ENCODE measurements around the gene LILRB3.
"Not testable (repeated sequence)": the region's sequence is repeated elsewhere in the genome, so short reads cannot be mapped to it uniquely, and the experiment has no call there.

Gene LILRB3

GRCh38 chr19:54242234-54242633, 19.4 kb upstream of the LILRB3 start:
- DNase-seq = not testable (repeated sequence)

GRCh38 chr19:54240372-54241336, 17.8 kb upstream of the LILRB3 start:
- not testable (repeated sequence) for DNase-seq

GRCh38 chr19:54239491-54240371, 16.9 kb upstream of the LILRB3 start:
- DNase-seq = not testable (repeated sequence)

GRCh38 chr19:54233941-54234340, 11.1 kb upstream of the LILRB3 start:
- no peak for DNase-seq

GRCh38 chr19:54231077-54231931, 8.5 kb upstream of the LILRB3 start:
- peak; percentile 94 for DNase-seq

- DNase-seq = no peak
These were observed 7.2 kb upstream of the LILRB3 start for GRCh38 chr19:54230031-54230430.

- no peak for DNase-seq
These were observed 6.3 kb upstream of the LILRB3 start for GRCh38 chr19:54229146-54229545.

- DNase-seq = not testable (repeated sequence)
These were observed 1.8 kb upstream of the LILRB3 start for GRCh38 chr19:54224619-54225018.

- not testable (repeated sequence) for DNase-seq
These were observed 1.1 kb upstream of the LILRB3 start for GRCh38 chr19:54223937-54224281.

- DNase-seq = not testable (repeated sequence)
These were observed 600 bp upstream of the LILRB3 start for GRCh38 chr19:54223277-54223936.

- DNase-seq = not testable (repeated sequence)
These were observed 860 bp downstream of the LILRB3 start for GRCh38 chr19:54221947-54222346.

- DNase-seq = not testable (repeated sequence)
These were observed 3.1 kb downstream of the LILRB3 start for GRCh38 chr19:54219702-54220101.

GRCh38 chr19:54218960-54219661, 3.7 kb downstream of the LILRB3 start:
- no peak for DNase-seq

GRCh38 chr19:54218259-54218658, 4.5 kb downstream of the LILRB3 start:
- DNase-seq = no peak

- DNase-seq = not testable (repeated sequence)
These were observed 5.1 kb downstream of the LILRB3 start for GRCh38 chr19:54217517-54218247.

GRCh38 chr19:54216869-54217268, 5.9 kb downstream of the LILRB3 start:
- DNase-seq = no peak

- DNase-seq = not testable (repeated sequence)
These were observed 8.1 kb downstream of the LILRB3 start for GRCh38 chr19:54214734-54215133.

- not testable (repeated sequence) for DNase-seq
These were observed 8.6 kb downstream of the LILRB3 start for GRCh38 chr19:54214217-54214616.

- DNase-seq = no peak
These were observed 11.6 kb downstream of the LILRB3 start for GRCh38 chr19:54211235-54211634.

- DNase-seq = no peak
These were observed 12.9 kb downstream of the LILRB3 start for GRCh38 chr19:54209811-54210494.
